H1 (cell line): ENCODE data around the gene COL5A3. TPM values are rescaled to one million over a fixed set of nuclear protein-coding genes. Genes with fewer than 3 reads are reported as not detected.

Experiments used
- CBX5 ChIP-seq: fragments of 300-800, 300-1000 bp; sonication (generic); IDR thresholded peaks from 2 replicates; pipeline ENCODE4 v1.7.1; 2016; ENCODE audit warnings: antibody characterized with exemption, low read length, low read depth
- CBX8 ChIP-seq: fragments of 300-800, 300-1000 bp; sonication (generic); IDR thresholded peaks from 2 replicates; pipeline ENCODE4 v1.7.1; 2016; ENCODE audit warnings: low read depth, low read length, borderline replicate concordance
- SRF ChIP-seq: IDR thresholded peaks from 2 replicates; pipeline ENCODE4 v1.6.1; 2011; ENCODE audit warnings: mild to moderate bottlenecking, low read depth, low read length, moderate library complexity
- SUZ12 ChIP-seq: fragments of 200-600 bp; sonication (generic); IDR thresholded peaks from 2 replicates; pipeline ENCODE4 v1.6.1; 2012; ENCODE audit warnings: mild to moderate bottlenecking, inconsistent platforms, low read length, moderate library complexity, mixed read lengths
- TEAD4 ChIP-seq: IDR thresholded peaks from 2 replicates; pipeline ENCODE4 v1.6.1; 2012; ENCODE audit warnings: low read depth, low read length, inconsistent platforms, mixed read lengths
- polyA plus RNA-seq, 7 experiments: library from polyadenylated mRNA; depleted of rRNA in 3 of 7; stranded (reverse) in 5 of 7; unstranded in 2 of 7; fragments of >200 nt in 5 of 7; fragments of 200-250 nt in 2 of 7; gene quantifications; 1 replicate in 5 of 7; 2 replicates in 1 of 7; 4 replicates in 1 of 7; pipeline versions ENCODE4 v1.2.1 to v1.2.3, GENCODE V29; 2011 to 2013; ENCODE audit warnings: missing spikeins in 2 of 7, mixed read lengths in 2 of 7
- total RNA-seq: library from RNA; stranded (reverse); fragmentation: NEBNext Ultra II Directional; extraction: Animal tissue kit (Norgen Biotek cat#: 25700); gene quantifications from 2 replicates; pipeline ENCODE4 v1.2.1, GENCODE V29; 2021
- TF ChIP-seq, protein P1 (sequence below), 3 experiments: IDR thresholded peaks; 1 replicate in 2 of 3; 2 replicates in 1 of 3; pipeline versions ENCODE4 v1.5.1 to v1.6.1; 2011; ENCODE audit warnings: low read length in 3 of 3, mild to moderate bottlenecking in 3 of 3, inconsistent platforms in 2 of 3, low read depth in 1 of 3, moderate library complexity in 1 of 3; ENCODE audit not compliant: insufficient read depth in 1 of 3; ENCODE audit errors: control extremely low read depth in 1 of 3
- TF ChIP-seq, protein P2 (sequence below): IDR thresholded peaks from 2 replicates; pipeline ENCODE4 v1.6.1; 2012; ENCODE audit warnings: inconsistent platforms

COL5A3 gene
- total and polyA plus RNA-seq, 2 of the 8 experiments (the other 6 are each of a cell fraction or from before 2014, with no cell fraction given) = 0.67 to 0.74 TPM

DNA sequence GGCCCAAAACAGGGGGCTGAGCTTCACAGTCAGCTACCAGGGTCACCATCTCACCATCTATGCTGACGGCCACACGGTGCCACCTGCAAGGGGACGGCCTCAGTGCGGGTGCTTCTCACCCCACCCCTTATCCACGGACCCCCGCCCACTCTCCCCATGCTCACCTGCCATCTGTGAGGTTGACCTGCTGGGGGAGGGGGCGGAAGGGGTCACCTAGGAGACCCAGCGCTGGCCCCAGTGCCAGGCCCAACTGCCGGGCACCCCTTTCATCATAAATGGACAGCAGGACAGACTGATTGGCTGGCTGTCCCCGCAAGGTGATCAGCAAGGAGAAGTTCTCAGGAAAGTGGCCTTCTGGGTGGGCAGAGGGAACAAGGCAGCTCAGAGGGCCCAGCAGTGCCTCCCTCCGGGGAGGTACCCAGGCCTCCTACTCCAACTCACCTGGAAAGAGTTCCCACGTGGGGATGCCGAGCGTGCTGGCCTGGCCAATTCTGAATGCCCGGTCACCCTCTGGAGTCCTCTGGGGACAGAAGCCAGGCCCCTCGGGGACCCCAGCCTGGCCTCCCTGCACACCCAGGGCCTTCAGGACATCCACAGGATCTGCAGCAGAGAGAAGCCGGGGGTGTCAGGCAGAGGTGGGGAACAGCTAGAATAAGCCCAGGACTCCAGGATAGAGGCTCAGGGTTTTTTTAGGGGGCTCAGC is 4.5 kb downstream of the COL5A3 start (continued):
- TF ChIP-seq, protein P1, sequence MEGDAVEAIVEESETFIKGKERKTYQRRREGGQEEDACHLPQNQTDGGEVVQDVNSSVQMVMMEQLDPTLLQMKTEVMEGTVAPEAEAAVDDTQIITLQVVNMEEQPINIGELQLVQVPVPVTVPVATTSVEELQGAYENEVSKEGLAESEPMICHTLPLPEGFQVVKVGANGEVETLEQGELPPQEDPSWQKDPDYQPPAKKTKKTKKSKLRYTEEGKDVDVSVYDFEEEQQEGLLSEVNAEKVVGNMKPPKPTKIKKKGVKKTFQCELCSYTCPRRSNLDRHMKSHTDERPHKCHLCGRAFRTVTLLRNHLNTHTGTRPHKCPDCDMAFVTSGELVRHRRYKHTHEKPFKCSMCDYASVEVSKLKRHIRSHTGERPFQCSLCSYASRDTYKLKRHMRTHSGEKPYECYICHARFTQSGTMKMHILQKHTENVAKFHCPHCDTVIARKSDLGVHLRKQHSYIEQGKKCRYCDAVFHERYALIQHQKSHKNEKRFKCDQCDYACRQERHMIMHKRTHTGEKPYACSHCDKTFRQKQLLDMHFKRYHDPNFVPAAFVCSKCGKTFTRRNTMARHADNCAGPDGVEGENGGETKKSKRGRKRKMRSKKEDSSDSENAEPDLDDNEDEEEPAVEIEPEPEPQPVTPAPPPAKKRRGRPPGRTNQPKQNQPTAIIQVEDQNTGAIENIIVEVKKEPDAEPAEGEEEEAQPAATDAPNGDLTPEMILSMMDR (IDR thresholded peaks at IDR 0.05; ENCODE audit: control extremely low read depth in 1 of 3, insufficient read depth in 1 of 3, low read depth in 1 of 3, low read length in 3 of 3) = no peak
- TF ChIP-seq SUZ12 (no peak), SRF (no peak), CBX8 (no peak), CBX5 (no peak), TEAD4 (no peak)
- TF ChIP-seq, protein P2, sequence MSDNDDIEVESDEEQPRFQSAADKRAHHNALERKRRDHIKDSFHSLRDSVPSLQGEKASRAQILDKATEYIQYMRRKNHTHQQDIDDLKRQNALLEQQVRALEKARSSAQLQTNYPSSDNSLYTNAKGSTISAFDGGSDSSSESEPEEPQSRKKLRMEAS = no peak
